B cell (primary cell): ENCODE data around the gene RHOXF2B. TPM values are rescaled to one million over a fixed set of nuclear protein-coding genes. Genes with fewer than 3 reads are reported as not detected.

Experiments used
- ATAC-seq: fragments of 200-7000 bp; cut with Tn5 transposase; one replicate; pipeline ENCODE4 v1.10.0; 2021; ENCODE audit warnings: low read depth, mild to moderate bottlenecking, moderate number of reproducible peaks, moderate library complexity
- CTCF ChIA-PET: fragments of 350-600 bp; sonication (Branson Sonifier 250); formaldehyde crosslinking; loops from one replicate; lab custom pipeline; 2021; ENCODE audit warnings: antibody characterized with exemption, inconsistent platforms; lab: Charles Lee
- POLR2A ChIA-PET: fragments of 350-600 bp; sonication (Branson Sonifier 250); formaldehyde crosslinking; loops from one replicate; lab custom pipeline; 2021; ENCODE audit warnings: antibody characterized with exemption; lab: Charles Lee
- DNase-seq: peaks from one replicate; pipeline ENCODE4 v3.0.0; 2013
- H2AFZ ChIP-seq: 2 replicates; pipeline ENCODE4 v1.6.1; 2012; ENCODE audit warnings: mild to moderate bottlenecking, low read depth, low read length; ENCODE audit not compliant: insufficient read depth, poor library complexity, severe bottlenecking
- H3K27ac ChIP-seq, 2 donors: 1 replicate in 1 of 2; 2 replicates in 1 of 2; pipeline ENCODE4 v1.5.1; 2012 to 2013; ENCODE audit warnings: low read length in 2 of 2, mild to moderate bottlenecking in 2 of 2, moderate library complexity in 1 of 2
- H3K27me3 ChIP-seq, 4 experiments: fragments of 200-600 bp in 1 of 4; sonication (generic) in 1 of 4; replicated peaks in 1 of 4; 1 replicate in 2 of 4; 2 replicates in 2 of 4; pipeline versions ENCODE4 v1.6.1 to v1.7.0; 2013 to 2016; ENCODE audit warnings: low read length in 3 of 4, mild to moderate bottlenecking in 2 of 4, mixed read lengths in 1 of 4, moderate library complexity in 1 of 4; ENCODE audit not compliant: insufficient read depth in 4 of 4, control insufficient read depth in 3 of 4; ENCODE audit errors: control extremely low read depth in 1 of 4
- H3K36me3 ChIP-seq, 2 experiments: replicated peaks in 1 of 2; 1 replicate in 1 of 2; 2 replicates in 1 of 2; pipeline versions ENCODE4 v1.6.1 to v1.7.1; 2013; ENCODE audit warnings: low read length in 1 of 2; ENCODE audit not compliant: insufficient read depth in 2 of 2, control insufficient read depth in 1 of 2; ENCODE audit errors: control extremely low read depth in 1 of 2, extremely low read depth in 1 of 2
- H3K4me1 ChIP-seq, 2 donors: fragments of 200-600 bp in 1 of 2; sonication (generic) in 1 of 2; 1 replicate in 1 of 2; 2 replicates in 1 of 2; pipeline versions ENCODE4 v1.5.1 to v1.6.1; 2013 to 2017; ENCODE audit warnings: low read length in 2 of 2; ENCODE audit not compliant: control insufficient read depth in 2 of 2, insufficient read depth in 2 of 2
- H3K4me2 ChIP-seq: replicated peaks from 2 replicates; pipeline ENCODE3; 2012; ENCODE audit warnings: mild to moderate bottlenecking, low read depth, low read length; ENCODE audit not compliant: poor library complexity, severe bottlenecking
- H3K4me3 ChIP-seq, 5 experiments: fragments of 200-600 bp in 1 of 5; sonication (generic) in 1 of 5; 1 replicate in 3 of 5; 2 replicates in 2 of 5; pipeline versions ENCODE4 v1.5.1 to v1.7.0; 2011 to 2016; ENCODE audit warnings: low read length in 4 of 5, mild to moderate bottlenecking in 4 of 5, low read depth in 2 of 5, control low read depth in 1 of 5, moderate library complexity in 1 of 5; ENCODE audit not compliant: insufficient read depth in 1 of 5; ENCODE audit errors: control extremely low read depth in 1 of 5, extremely low read depth in 1 of 5
- H3K79me2 ChIP-seq: fragments of 200-600 bp; sonication (generic); one replicate; pipeline ENCODE4 v1.6.0; 2016; ENCODE audit warnings: low read length; ENCODE audit not compliant: control insufficient read depth, insufficient read depth
- H3K9ac ChIP-seq: fragments of 200-600 bp; sonication (generic); 2 replicates; pipeline ENCODE4 v1.6.1; 2017; ENCODE audit warnings: mild to moderate bottlenecking, low read length, moderate library complexity
- H3K9me3 ChIP-seq, 3 donors: one replicate each; pipeline versions ENCODE4 v1.6.1 to v1.7.1; 2013; ENCODE audit warnings: low read length in 2 of 3; ENCODE audit not compliant: control insufficient read depth in 2 of 3, insufficient read depth in 1 of 3; ENCODE audit errors: control extremely low read depth in 1 of 3
- H4K20me1 ChIP-seq: 2 replicates; pipeline ENCODE4 v1.6.0; 2012; ENCODE audit warnings: mild to moderate bottlenecking, low read length; ENCODE audit not compliant: insufficient read depth, control insufficient read depth, poor library complexity, severe bottlenecking
- H3K27ac Mint-ChIP-seq: one replicate; pipeline ENCODE4 v1.8.0; 2021; ENCODE audit warnings: mixed read lengths
- H3K27me3 Mint-ChIP-seq: one replicate; pipeline ENCODE4 v1.8.0; 2021; ENCODE audit warnings: mixed read lengths
- H3K4me1 Mint-ChIP-seq: one replicate; pipeline ENCODE4 v1.8.0; 2021; ENCODE audit warnings: mixed read lengths
- H3K4me3 Mint-ChIP-seq: one replicate; pipeline ENCODE4 v1.8.0; 2021; ENCODE audit warnings: mixed read lengths
- H3K9me3 Mint-ChIP-seq: one replicate; pipeline ENCODE4 v1.8.0; 2022; ENCODE audit warnings: mixed read lengths; ENCODE audit not compliant: insufficient read depth
- CTCF ChIP-seq: fragments of 200-600 bp; IDR thresholded peaks from one replicate; pipeline ENCODE4 v1.8.0; 2022; ENCODE audit warnings: antibody characterized with exemption, mild to moderate bottlenecking
- EZH2 ChIP-seq: IDR thresholded peaks from 2 replicates; pipeline ENCODE4 v1.6.1; 2012; ENCODE audit warnings: borderline replicate concordance, low read depth, mild to moderate bottlenecking, moderate library complexity, low read length; ENCODE audit not compliant: insufficient read depth, poor library complexity, severe bottlenecking
- WGBS: methylation state at CpG from one replicate; pipeline ENCODE4 v1.1.5; 2013; ENCODE audit warnings: missing lambda C conversion rate; ENCODE audit not compliant: insufficient coverage; 5-methylcytosine and 5-hydroxymethylcytosine counted together
- intact Hi-C: fragments of 100-400 bp; cut with micrococcal nuclease; formaldehyde crosslinking; loops from one replicate; pipeline ENCODE4 v1.10.0; 2022
- polyA plus RNA-seq: library from polyadenylated mRNA; depleted of rRNA; stranded (reverse); fragments of >200 nt; gene quantifications from 2 replicates; pipeline ENCODE4 v1.2.3, GENCODE V29; 2012
- total RNA-seq, 2 donors: library from RNA; stranded (reverse); fragments of 120-200 nt in 1 of 2; gene quantifications; 1 replicate in 1 of 2; 2 replicates in 1 of 2; pipeline versions ENCODE4 v1.2.3 to v1.2.4, GENCODE V29; 2013 to 2022

RHOXF2B gene
- total and polyA plus RNA-seq, 2 donors (not counting 1 experiment from before 2014, with no cell fraction given), result not detected

GRCh38 chrX:120111611-120112010 is 34.1 kb upstream of the RHOXF2B start:
- no peak overlapping the region for H3K4me2 ChIP-seq
- CTCF ChIA-PET, result no interaction called here
- intact Hi-C loops, result no loop called here

GRCh38 chrX:120109378-120109777 is 31.9 kb upstream of the RHOXF2B start:
- H2AFZ ChIP-seq, result no peak overlapping the region
- WGBS, result no CpG with 5 or more reads among the region's 1 CpG

More at GRCh38 chrX:120111611-120112010, 34.1 kb upstream of the RHOXF2B start:
- Histone ChIP-seq H3K9ac (no peak overlapping the region), H2AFZ (no peak overlapping the region), H3K4me1 (no peaks in the 10 kb centered on the region), H3K36me3 (no peaks in the 10 kb centered on the region), H4K20me1 (no peaks in the 10 kb centered on the region), H3K27me3 (no peaks in the 10 kb centered on the region), H3K4me3 (no peak overlapping the region), H3K27ac (no peak overlapping the region), H3K9me3 (peaks cover 0 to 3% (median 0%) of the 10 kb centered on the region in 3 donors), H3K79me2 (no peaks in the 10 kb centered on the region)
- Mint-ChIP-seq H3K9me3 (peaks cover 2% of the 10 kb centered on the region), H3K27ac (no peak overlapping the region), H3K27me3 (peaks cover 4% of the 10 kb centered on the region), H3K4me3 (no peak overlapping the region), H3K4me1 (no peaks in the 10 kb centered on the region)
- POLR2A ChIA-PET, result no interaction called here
- ATAC-seq (no peak), DNase-seq (no peak)
- TF ChIP-seq CTCF, result no peak
- no peak for TF ChIP-seq EZH2

More at GRCh38 chrX:120109378-120109777, 31.9 kb upstream of the RHOXF2B start:
- Mint-ChIP-seq H3K4me3 (no peak overlapping the region), H3K9me3 (peaks cover 7% of the 10 kb centered on the region), H3K27me3 (no peaks in the 10 kb centered on the region), H3K4me1 (no peaks in the 10 kb centered on the region), H3K27ac (no peak overlapping the region)
- H3K4me3 ChIP-seq, result no peak overlapping the region
- H3K27me3 ChIP-seq, result no peaks in the 10 kb centered on the region
- H3K27ac ChIP-seq, result no peak overlapping the region
- TF ChIP-seq EZH2 (no peak), CTCF (no peak)
- ChIA-PET CTCF (no interaction called here), POLR2A (no interaction called here)
- no peak overlapping the region for H3K9ac ChIP-seq
- DNase-seq (no peak), ATAC-seq (no peak)
- H4K20me1 ChIP-seq, result no peaks in the 10 kb centered on the region
- H3K79me2 ChIP-seq, result no peaks in the 10 kb centered on the region
- H3K9me3 ChIP-seq, result no peaks in the 10 kb centered on the region
- no peak overlapping the region for H3K4me2 ChIP-seq
- intact Hi-C loops, result no loop called here
- H3K36me3 ChIP-seq, result no peaks in the 10 kb centered on the region
- H3K4me1 ChIP-seq, result no peaks in the 10 kb centered on the region
